Natural killer cell (primary cell): ENCODE results near the gene SALL4. TPM values are rescaled to one million over a fixed set of nuclear protein-coding genes. Genes with fewer than 3 reads are reported as not detected.
A peak's percentile ranks its signal among the peaks of the same experiment; 100 is the strongest.
"Not testable (repeated sequence)": the region's sequence is repeated elsewhere in the genome, so short reads cannot be mapped to it uniquely, and the experiment has no call there.

Experiments
- ATAC-seq, 3 donors: fragments of 150-1000 bp in 2 of 3; fragments of 200-7000 bp in 1 of 3; cut with Tn5 transposase; 1 replicate in 1 of 3; 2 replicates in 2 of 3; pipeline ENCODE4 v1.10.0; 2021; ENCODE audit warnings: mild to moderate bottlenecking in 2 of 3, moderate library complexity in 2 of 3
- DNase-seq, 2 donors: peaks; one replicate each; pipeline versions ENCODE4 v3.0.0 to v3.0.0-alpha.2; 2013 to 2021; ENCODE audit warnings: mixed read lengths in 1 of 2
- H3K27ac ChIP-seq: one replicate; pipeline ENCODE4 v1.5.1; 2013; ENCODE audit warnings: mild to moderate bottlenecking, low read length
- H3K27me3 ChIP-seq: one replicate; pipeline ENCODE4 v1.6.1; 2013; ENCODE audit warnings: low read length; ENCODE audit not compliant: control insufficient read depth, insufficient read depth
- H3K36me3 ChIP-seq: one replicate; pipeline ENCODE4 v1.6.1; 2013; ENCODE audit warnings: low read length; ENCODE audit not compliant: control insufficient read depth, insufficient read depth
- H3K4me1 ChIP-seq: one replicate; pipeline ENCODE4 v1.6.1; 2013; ENCODE audit warnings: low read length; ENCODE audit not compliant: control insufficient read depth, insufficient read depth
- H3K4me3 ChIP-seq: one replicate; pipeline ENCODE4 v1.5.1; 2013; ENCODE audit warnings: low read length
- H3K9me3 ChIP-seq: one replicate; pipeline ENCODE4 v1.6.1; 2013; ENCODE audit warnings: low read length; ENCODE audit not compliant: control insufficient read depth, insufficient read depth
- H3K27ac Mint-ChIP-seq, 2 donors: one replicate each; pipeline ENCODE4 v1.8.0; 2022; ENCODE audit warnings: mild to moderate bottlenecking in 2 of 2, mixed read lengths in 2 of 2, moderate library complexity in 1 of 2
- H3K27me3 Mint-ChIP-seq, 2 donors: one replicate each; pipeline ENCODE4 v1.8.0; 2022; ENCODE audit warnings: low read depth in 2 of 2, mixed read lengths in 2 of 2
- H3K36me3 Mint-ChIP-seq: one replicate; pipeline ENCODE4 v1.8.0; 2022; ENCODE audit warnings: mixed read lengths
- H3K4me1 Mint-ChIP-seq, 2 donors: one replicate each; pipeline ENCODE4 v1.8.0; 2022; ENCODE audit warnings: mixed read lengths in 2 of 2
- H3K4me3 Mint-ChIP-seq: one replicate; pipeline ENCODE4 v1.8.0; 2022; ENCODE audit warnings: mild to moderate bottlenecking, moderate library complexity, mixed read lengths
- H3K9me3 Mint-ChIP-seq, 2 donors: one replicate each; pipeline ENCODE4 v1.8.0; 2022; ENCODE audit warnings: mixed read lengths in 2 of 2
- WGBS: methylation state at CpG from one replicate; pipeline ENCODE4 v1.1.7; 2013; ENCODE audit warnings: missing lambda C conversion rate; ENCODE audit not compliant: insufficient coverage; 5-methylcytosine and 5-hydroxymethylcytosine counted together
- intact Hi-C: fragments of 100-400 bp; cut with micrococcal nuclease; formaldehyde crosslinking; loops from one replicate; pipeline ENCODE4 v1.14.2; 2022
- total RNA-seq, 4 donors: library from RNA; stranded (reverse); fragments of 120-200 nt in 1 of 4; gene quantifications; one replicate each; pipeline versions ENCODE4 v1.2.3 to v1.2.4, GENCODE V29; 2013 to 2022
- TF ChIP-seq, protein P1 (sequence below): fragments of 200-600 bp; IDR thresholded peaks from one replicate; pipeline ENCODE4 v1.8.0; 2022; ENCODE audit warnings: antibody characterized with exemption

SALL4 gene
- total RNA-seq, 3 donors from 2014 or later (not counting 1 experiment from before 2014, with no cell fraction given): 0.33 to 2.9 (median 0.42) TPM

DNA sequence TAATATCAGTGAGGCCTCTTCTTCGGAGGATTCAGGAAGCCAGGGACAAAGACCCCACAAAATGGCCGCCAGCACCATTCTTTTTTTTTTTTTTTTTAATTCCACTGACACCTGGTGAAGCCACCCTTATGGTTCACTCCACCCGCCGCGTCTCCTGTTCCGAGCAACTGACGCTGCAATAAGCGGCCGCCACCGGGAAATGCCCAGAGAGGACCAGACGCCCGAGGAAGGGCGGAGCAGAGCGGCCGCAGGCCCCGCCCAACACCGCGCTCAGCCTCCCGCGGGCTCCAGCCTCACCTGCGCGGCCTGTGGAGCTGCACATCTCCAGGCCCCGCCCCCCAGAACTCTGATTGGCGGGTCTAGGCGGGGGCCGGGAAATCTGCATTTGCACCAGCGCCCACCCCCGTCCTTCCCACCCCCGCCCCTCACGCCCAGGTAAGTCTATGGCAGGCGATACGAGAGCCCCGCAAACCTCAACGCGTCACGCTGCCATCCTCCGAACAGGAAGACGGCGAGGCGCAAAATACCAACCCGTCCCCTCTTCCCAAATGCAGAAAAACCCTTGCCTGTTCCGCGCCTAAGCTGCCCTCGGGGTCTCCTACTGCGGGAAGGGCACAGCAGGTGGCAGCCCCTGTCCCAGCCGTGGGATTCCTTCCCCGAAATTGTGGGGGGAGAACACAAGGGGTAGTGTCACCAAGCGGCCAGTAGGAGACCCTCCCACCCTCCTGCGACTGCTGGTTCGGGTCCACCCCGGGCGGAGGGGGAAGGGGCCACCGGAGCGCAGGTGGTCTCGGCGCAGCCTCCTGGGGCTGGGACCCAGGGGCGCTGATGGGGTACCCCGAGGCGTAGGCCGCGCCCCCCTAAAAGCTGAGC lies 35.1 kb downstream of the SALL4 start:
- under 1% methylated on average over 59 of the region's 61 CpGs for WGBS
- DNase-seq (peak; percentile 52 to 72), ATAC-seq (peak; percentile 80 to 87 (median 84))
- H3K4me3 ChIP-seq: peak overlapping the region; percentile 55
- peaks cover 32% of the 10 kb centered on the region for H3K4me1 ChIP-seq
- no peaks in the 10 kb centered on the region for H3K9me3 ChIP-seq
- H3K27ac Mint-ChIP-seq: peak overlapping the region; percentile 22 to 67
- no peak overlapping the region for H3K27ac ChIP-seq
- peaks cover 0 to 18% of the 10 kb centered on the region in 2 donors for H3K27me3 Mint-ChIP-seq
- no peaks in the 10 kb centered on the region for H3K36me3 ChIP-seq
- H3K27me3 ChIP-seq: peaks cover 2% of the 10 kb centered on the region
- no peaks in the 10 kb centered on the region for H3K36me3 Mint-ChIP-seq
- TF ChIP-seq, protein P1, sequence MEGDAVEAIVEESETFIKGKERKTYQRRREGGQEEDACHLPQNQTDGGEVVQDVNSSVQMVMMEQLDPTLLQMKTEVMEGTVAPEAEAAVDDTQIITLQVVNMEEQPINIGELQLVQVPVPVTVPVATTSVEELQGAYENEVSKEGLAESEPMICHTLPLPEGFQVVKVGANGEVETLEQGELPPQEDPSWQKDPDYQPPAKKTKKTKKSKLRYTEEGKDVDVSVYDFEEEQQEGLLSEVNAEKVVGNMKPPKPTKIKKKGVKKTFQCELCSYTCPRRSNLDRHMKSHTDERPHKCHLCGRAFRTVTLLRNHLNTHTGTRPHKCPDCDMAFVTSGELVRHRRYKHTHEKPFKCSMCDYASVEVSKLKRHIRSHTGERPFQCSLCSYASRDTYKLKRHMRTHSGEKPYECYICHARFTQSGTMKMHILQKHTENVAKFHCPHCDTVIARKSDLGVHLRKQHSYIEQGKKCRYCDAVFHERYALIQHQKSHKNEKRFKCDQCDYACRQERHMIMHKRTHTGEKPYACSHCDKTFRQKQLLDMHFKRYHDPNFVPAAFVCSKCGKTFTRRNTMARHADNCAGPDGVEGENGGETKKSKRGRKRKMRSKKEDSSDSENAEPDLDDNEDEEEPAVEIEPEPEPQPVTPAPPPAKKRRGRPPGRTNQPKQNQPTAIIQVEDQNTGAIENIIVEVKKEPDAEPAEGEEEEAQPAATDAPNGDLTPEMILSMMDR: no peak
- H3K9me3 Mint-ChIP-seq: no peaks in the 10 kb centered on the region
- intact Hi-C loops: no loop called here
- H3K4me1 Mint-ChIP-seq: peaks cover 16 to 19% of the 10 kb centered on the region in 2 donors
- peak overlapping the region; percentile 85 for H3K4me3 Mint-ChIP-seq

DNA sequence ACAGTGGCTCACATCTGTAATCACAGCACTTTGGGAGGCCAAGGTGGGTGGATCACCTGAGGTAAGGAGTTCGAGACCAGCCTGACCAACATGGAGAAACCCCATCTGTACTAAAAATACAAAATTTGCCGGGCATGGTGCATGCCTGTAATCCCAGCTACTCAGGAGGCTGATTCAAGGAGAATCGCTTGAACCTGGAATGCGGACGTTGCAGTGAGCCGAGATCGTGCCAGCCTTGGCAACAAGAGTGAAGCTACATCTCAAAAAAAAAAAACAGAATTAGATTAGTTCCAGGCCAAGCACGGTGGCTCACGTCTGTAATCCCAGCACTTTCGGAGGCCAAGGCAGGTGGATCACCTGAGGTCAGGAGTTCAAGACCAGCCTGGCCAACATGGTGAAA lies 36.9 kb downstream of the SALL4 start:
- H3K27ac ChIP-seq, ATAC-seq, H3K27me3 ChIP-seq, H3K36me3 Mint-ChIP-seq, DNase-seq, H3K9me3 Mint-ChIP-seq, intact Hi-C loops, H3K9me3 ChIP-seq, H3K4me3 ChIP-seq, H3K36me3 ChIP-seq: not testable (repeated sequence)
- peaks cover 0 to 18% of the 10 kb centered on the region in 2 donors for H3K27me3 Mint-ChIP-seq
- peaks cover 32% of the 10 kb centered on the region for H3K4me1 ChIP-seq
- WGBS: 97% methylated on average over 10 of the region's 10 CpGs
- peaks cover 16 to 17% of the 10 kb centered on the region in 2 donors for H3K4me1 Mint-ChIP-seq
- H3K4me3 Mint-ChIP-seq: peak overlapping the region; percentile 26
- H3K27ac Mint-ChIP-seq: peak overlapping the region in 1 of 2 donors; percentile 39

DNA sequence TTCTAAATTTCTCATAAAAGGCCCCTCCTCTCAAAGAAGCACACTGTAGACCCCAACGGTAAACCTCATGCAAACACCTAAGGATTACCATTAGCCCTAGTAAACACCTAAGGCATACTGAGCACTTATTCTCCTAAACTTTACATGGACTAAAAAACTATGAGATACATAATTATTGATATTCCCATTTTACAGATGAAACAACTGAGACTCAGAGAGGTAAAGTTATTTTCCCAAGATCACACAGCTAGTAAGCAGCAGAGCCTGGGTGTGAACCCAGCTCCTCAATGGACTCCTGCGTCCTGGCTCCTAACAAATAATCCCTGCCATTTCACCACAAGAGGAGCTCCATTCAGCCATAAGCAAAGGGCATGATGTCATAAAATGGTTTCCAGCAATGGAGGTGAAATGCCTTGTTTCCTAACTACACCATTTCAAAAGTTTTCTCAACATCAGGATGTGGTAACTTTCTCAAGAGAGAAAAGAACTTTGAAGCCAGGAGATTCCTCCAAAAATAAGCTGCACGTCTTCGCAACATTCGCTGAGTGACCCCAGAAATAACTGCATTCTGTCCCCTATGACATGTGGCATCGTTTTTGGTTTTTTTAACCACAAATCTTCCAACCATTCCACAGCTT lies 38.2 kb downstream of the SALL4 start:
- no peaks in the 10 kb centered on the region for H3K36me3 Mint-ChIP-seq
- 76% methylated on average over 6 of the region's 6 CpGs for WGBS
- no peaks in the 10 kb centered on the region for H3K9me3 Mint-ChIP-seq
- H3K9me3 ChIP-seq: no peaks in the 10 kb centered on the region
- H3K4me1 ChIP-seq: peaks cover 20% of the 10 kb centered on the region
- peaks cover 5 to 12% of the 10 kb centered on the region in 2 donors for H3K4me1 Mint-ChIP-seq
- TF ChIP-seq, protein P1: no peak
- peaks cover 2% of the 10 kb centered on the region for H3K27me3 ChIP-seq
- no peak overlapping the region for H3K4me3 Mint-ChIP-seq
- intact Hi-C loops: no loop called here
- no peak overlapping the region for H3K4me3 ChIP-seq
- H3K27ac Mint-ChIP-seq: peak overlapping the region in 1 of 2 donors; percentile 4
- ATAC-seq (no peak), DNase-seq (no peak)
- H3K27ac ChIP-seq: no peak overlapping the region
- peaks cover 0 to 12% of the 10 kb centered on the region in 2 donors for H3K27me3 Mint-ChIP-seq
- H3K36me3 ChIP-seq: no peaks in the 10 kb centered on the region

DNA sequence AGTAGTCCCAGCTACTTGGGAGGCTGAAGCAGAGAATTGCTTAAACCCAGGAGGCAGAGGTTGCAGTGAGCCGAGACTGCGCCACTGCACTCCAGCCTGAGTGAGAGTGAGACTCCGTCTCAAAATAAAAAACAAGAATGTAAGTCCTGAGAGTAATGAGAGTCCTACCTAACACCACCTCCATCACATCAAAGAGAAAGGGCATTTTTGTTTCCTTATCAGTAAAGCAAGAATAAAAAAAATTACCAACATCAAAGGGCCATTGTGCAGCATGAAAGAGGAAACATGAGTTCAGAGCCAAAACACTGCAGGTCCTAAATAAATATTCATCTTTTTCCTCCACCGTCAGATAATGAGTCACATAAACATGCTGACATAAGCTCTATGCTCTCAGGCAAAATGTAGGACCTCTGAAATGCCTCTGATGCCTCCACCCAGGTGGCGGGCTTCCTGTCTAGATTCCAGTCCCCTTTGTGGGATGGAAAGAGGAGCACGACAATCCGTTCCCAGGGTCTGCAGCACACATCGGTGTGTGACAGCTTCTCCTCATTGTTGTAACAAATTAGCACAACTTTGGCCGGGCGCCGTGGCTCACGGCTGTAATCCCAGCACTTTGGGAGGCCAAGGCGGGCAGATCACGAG lies 41.3 kb downstream of the SALL4 start:
- intact Hi-C loops: no loop called here
- Mint-ChIP-seq H3K27me3 (peaks cover 0 to 5% of the 10 kb centered on the region in 2 donors), H3K4me1 (peaks cover 0 to 7% of the 10 kb centered on the region in 2 donors), H3K36me3 (no peaks in the 10 kb centered on the region), H3K9me3 (no peaks in the 10 kb centered on the region), H3K27ac (no peak overlapping the region), H3K4me3 (no peak overlapping the region)
- Histone ChIP-seq H3K9me3 (no peaks in the 10 kb centered on the region), H3K4me3 (no peak overlapping the region), H3K4me1 (no peaks in the 10 kb centered on the region), H3K27me3 (no peaks in the 10 kb centered on the region), H3K27ac (no peak overlapping the region), H3K36me3 (no peaks in the 10 kb centered on the region)
- DNase-seq (no peak), ATAC-seq (no peak)
- WGBS: 81% methylated on average over 14 of the region's 14 CpGs
- TF ChIP-seq, protein P1: no peak
